ENCODE data around the gene NEK11.
"Not testable (repeated sequence)": the region's sequence is repeated elsewhere in the genome, so short reads cannot be mapped to it uniquely, and the experiment has no call there.

NEK11 gene

GRCh38 chr3:131025539-131025938, 1.1 kb upstream of the NEK11 start:
- TF ChIP-seq ZNF274 (IDR thresholded peaks at IDR 0.05; ENCODE audit: low read depth, low read length), result no peak
- peak overlapping the region; percentile 65 for H3K4me3 ChIP-seq (ENCODE audit: low read length)

GRCh38 chr3:131028844-131029243, 2.2 kb downstream of the NEK11 start:
- no peak for TF ChIP-seq ZNF274 (IDR thresholded peaks at IDR 0.05; ENCODE audit: low read depth, low read length)
- no peak overlapping the region for H3K4me3 ChIP-seq (ENCODE audit: low read length)

GRCh38 chr3:131031660-131032059, 5.0 kb downstream of the NEK11 start:
- no peak for TF ChIP-seq ZNF274 (IDR thresholded peaks at IDR 0.05; ENCODE audit: low read depth, low read length)
- H3K4me3 ChIP-seq (ENCODE audit: low read length), result no peak overlapping the region

GRCh38 chr3:131033480-131034080, 6.9 kb downstream of the NEK11 start:
- TF ChIP-seq ZNF274 (IDR thresholded peaks at IDR 0.05; ENCODE audit: low read depth, low read length), result no peak
- H3K4me3 ChIP-seq (ENCODE audit: low read length), result no peak overlapping the region

DNA sequence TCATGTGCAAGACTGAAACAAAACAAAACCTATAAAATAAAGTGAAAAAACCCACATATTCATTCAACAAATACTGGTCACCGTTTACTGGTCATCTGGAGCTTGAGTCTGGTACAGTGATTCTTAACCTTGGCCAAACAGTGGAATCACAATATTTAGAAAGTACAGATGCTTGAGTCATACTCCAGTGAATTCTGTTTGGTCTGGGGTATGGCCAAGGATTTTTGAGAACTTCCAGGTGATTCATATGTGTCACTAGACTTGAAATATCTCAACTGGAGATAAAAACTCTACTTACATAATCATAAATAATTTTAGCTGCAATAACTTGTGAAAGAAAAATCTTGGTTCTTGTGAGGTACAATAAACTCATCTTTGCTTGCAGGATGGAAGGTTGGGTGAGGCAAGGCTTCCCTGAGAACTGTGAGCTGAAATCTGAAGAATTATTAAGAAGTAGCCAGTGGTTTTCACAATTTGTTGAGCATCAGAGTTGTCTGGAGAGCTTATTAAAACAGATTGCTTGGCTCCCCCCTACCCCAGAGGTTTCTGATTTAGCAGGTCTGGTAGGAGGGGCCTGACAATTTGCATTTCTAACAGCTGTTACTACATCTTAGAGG, 9.6 kb downstream of the NEK11 start:
- no peak overlapping the region for H3K4me3 ChIP-seq (ENCODE audit: low read length)
- TF ChIP-seq ZNF274 (IDR thresholded peaks at IDR 0.05; ENCODE audit: low read depth, low read length), result no peak

- no peak overlapping the region for H3K4me3 ChIP-seq (ENCODE audit: low read length)
- no peak for TF ChIP-seq ZNF274 (IDR thresholded peaks at IDR 0.05; ENCODE audit: low read depth, low read length)
Measured at GRCh38 chr3:131036986-131037385, 10.3 kb downstream of the NEK11 start.

- no peak for TF ChIP-seq ZNF274 (IDR thresholded peaks at IDR 0.05; ENCODE audit: low read depth, low read length)
Measured at GRCh38 chr3:131038326-131038725, 11.6 kb downstream of the NEK11 start.

DNA sequence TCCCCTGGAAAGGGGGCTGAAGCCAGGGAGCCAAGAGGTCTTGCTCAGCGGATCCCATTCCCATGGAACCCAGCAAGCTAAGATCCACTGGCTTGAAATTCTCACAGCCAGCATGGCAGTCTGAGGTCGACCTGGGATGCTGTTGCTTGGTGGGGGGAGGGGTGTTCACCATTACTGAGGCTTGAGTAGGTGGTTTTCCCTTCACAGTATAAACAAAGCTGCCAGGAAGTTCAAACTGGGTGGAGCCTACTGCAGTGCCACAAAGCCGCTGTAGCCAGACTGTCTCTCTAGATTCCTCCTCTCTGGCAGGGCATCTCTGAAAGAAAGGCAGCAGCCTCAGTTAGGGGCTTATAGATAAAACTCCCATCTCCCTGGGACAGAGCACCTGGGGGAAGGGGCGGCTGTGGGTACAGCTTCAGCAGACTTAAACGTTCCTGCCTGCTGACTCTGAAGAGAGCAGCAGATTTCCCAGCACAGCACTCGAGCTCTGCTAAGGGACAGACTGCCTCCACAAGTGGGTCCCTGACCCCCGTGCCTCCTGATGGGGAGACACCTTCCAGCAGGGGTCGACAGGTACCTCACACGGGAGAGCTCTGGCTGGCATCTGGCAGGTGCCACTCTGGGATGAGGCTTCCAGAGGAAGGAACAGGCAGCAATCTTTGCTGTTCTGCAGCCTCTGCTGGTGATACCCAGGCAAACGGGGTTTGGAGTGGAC, 15.8 kb downstream of the NEK11 start:
- H3K4me3 ChIP-seq (ENCODE audit: low read length), result not testable (repeated sequence)

More at GRCh38 chr3:131038326-131038725, 11.6 kb downstream of the NEK11 start:
- H3K4me3 ChIP-seq (ENCODE audit: low read length), result no peak overlapping the region

GRCh38 chr3:131047582-131047981, 20.9 kb downstream of the NEK11 start:
- TF ChIP-seq ZNF274 (IDR thresholded peaks at IDR 0.05; ENCODE audit: low read depth, low read length), result no peak
- no peak overlapping the region for H3K4me3 ChIP-seq (ENCODE audit: low read length)

GRCh38 chr3:131048030-131048429, 21.4 kb downstream of the NEK11 start:
- no peak for TF ChIP-seq ZNF274 (IDR thresholded peaks at IDR 0.05; ENCODE audit: low read depth, low read length)
- no peak overlapping the region for H3K4me3 ChIP-seq (ENCODE audit: low read length)

DNA sequence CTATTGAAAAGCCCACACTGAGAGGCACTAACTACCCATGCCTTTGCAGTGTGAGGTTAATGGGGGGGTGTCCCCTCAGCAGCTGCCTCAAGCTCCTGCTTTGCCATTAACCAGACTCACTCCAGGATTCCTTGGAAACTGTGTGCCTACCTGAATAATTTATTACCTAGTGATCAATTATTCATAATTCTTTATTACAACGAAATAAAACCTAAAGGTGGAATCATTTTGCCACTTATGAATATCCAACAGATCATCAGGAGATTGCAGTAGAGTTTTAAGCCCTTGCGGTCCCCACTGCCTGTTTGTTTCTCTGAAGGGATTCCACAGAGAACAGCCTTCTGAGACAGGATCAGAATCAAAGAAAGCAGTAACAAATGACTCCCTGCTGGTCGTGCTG, 23.3 kb downstream of the NEK11 start:
- no peak overlapping the region for H3K4me3 ChIP-seq (ENCODE audit: low read length)
- TF ChIP-seq ZNF274 (IDR thresholded peaks at IDR 0.05; ENCODE audit: low read depth, low read length), result no peak

- H3K4me3 ChIP-seq (ENCODE audit: low read length), result no peak overlapping the region
- TF ChIP-seq ZNF274 (IDR thresholded peaks at IDR 0.05; ENCODE audit: low read depth, low read length), result no peak
Measured at GRCh38 chr3:131053043-131053859, 26.6 kb downstream of the NEK11 start.

- no peak for TF ChIP-seq ZNF274 (IDR thresholded peaks at IDR 0.05; ENCODE audit: low read depth, low read length)
- no peak overlapping the region for H3K4me3 ChIP-seq (ENCODE audit: low read length)
Measured at GRCh38 chr3:131067983-131068382, 41.3 kb downstream of the NEK11 start.

DNA sequence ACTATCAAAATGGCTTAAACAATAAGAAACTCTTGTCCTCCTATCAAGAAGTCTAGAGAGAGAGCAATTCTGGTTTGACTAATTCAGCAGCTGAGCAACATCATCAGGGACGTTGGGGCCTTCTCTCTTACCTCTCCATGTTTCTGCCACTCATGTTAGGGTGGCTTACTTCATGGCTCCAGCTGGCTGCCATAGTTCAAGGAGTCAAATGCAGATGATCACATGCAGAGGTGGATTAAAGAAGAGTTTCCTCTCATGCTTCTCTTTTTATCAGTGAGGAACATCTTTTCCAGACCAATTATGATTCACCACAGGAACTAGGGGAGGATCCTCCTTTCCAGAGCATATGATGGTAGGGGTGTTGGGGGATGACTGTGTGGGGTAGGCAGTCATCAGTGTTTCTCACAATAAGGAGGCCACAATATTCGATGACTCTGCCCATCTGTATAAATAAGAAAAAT, 45.5 kb downstream of the NEK11 start:
- H3K4me3 ChIP-seq (ENCODE audit: low read length), result no peak overlapping the region
- TF ChIP-seq ZNF274 (IDR thresholded peaks at IDR 0.05; ENCODE audit: low read depth, low read length), result no peak

Measured in GM08714 (cell line).